PC-3 (cell line): ENCODE data around the gene CDK5. TPM values are rescaled to one million over a fixed set of nuclear protein-coding genes. Genes with fewer than 3 reads are reported as not detected.
"Not testable (repeated sequence)": the region's sequence is repeated elsewhere in the genome, so short reads cannot be mapped to it uniquely, and the experiment has no call there.

ENCODE experiments used
- ATAC-seq: fragments of 200-7000 bp; cut with Tn5 transposase; 2 replicates; pipeline ENCODE4 v1.9.1; 2020; ENCODE audit warnings: mild to moderate bottlenecking, moderate library complexity
- BruUV-seq: library from RNA; stranded (reverse); fragments of 400-500 nt; replicated peaks from 2 replicates; lab custom pipeline; 2021; lab: Mats Ljungman, UMichigan
- CTCF ChIA-PET: fragments of 300-600 bp; sonication (Branson Sonifier 250); formaldehyde crosslinking; loops from one replicate; lab custom pipeline; 2022; ENCODE audit warnings: antibody characterized with exemption; lab: Charles Lee
- POLR2A ChIA-PET: fragments of 300-600 bp; sonication (Branson Sonifier 250); formaldehyde crosslinking; loops from one replicate; lab custom pipeline; 2022; ENCODE audit warnings: antibody characterized with exemption; ENCODE audit not compliant: unreplicated experiment; lab: Charles Lee
- DNase-seq: peaks from one replicate; pipeline ENCODE4 v3.0.0-alpha.2; 2015
- H2AFZ ChIP-seq: fragments of 300-600 bp; sonication (generic); 2 replicates; pipeline ENCODE4 v1.6.0; 2016; ENCODE audit warnings: antibody characterized with exemption, low read length
- H3F3A ChIP-seq: fragments of 300-600 bp; sonication (generic); one replicate; pipeline ENCODE4 v1.6.0; 2017; ENCODE audit warnings: antibody characterized with exemption, low read length, control low read depth, mild to moderate bottlenecking; ENCODE audit not compliant: unreplicated experiment
- H3K27ac ChIP-seq: fragments of 300-600 bp; sonication (generic); 2 replicates; pipeline ENCODE4 v1.5.1; 2016; ENCODE audit warnings: mild to moderate bottlenecking, low read length
- H3K27me3 ChIP-seq: fragments of 300-600 bp; sonication (generic); 2 replicates; pipeline ENCODE4 v1.6.1; 2016; ENCODE audit warnings: low read length, mixed read lengths
- H3K36me3 ChIP-seq: fragments of 300-600 bp; sonication (generic); 2 replicates; pipeline ENCODE4 v1.6.1; 2016; ENCODE audit warnings: low read depth, mixed run types, low read length, mixed read lengths
- H3K4me1 ChIP-seq: fragments of 300-600 bp; sonication (generic); 2 replicates; pipeline ENCODE4 v1.5.1; 2016; ENCODE audit warnings: low read length; ENCODE audit not compliant: insufficient read depth
- H3K4me2 ChIP-seq: fragments of 300-600 bp; sonication (generic); 2 replicates; pipeline ENCODE4 v1.6.0; 2016; ENCODE audit warnings: low read length
- H3K4me3 ChIP-seq: fragments of 300-600 bp; sonication (generic); 2 replicates; pipeline ENCODE4 v1.5.1; 2016; ENCODE audit warnings: mild to moderate bottlenecking, low read length, mixed read lengths
- H3K79me2 ChIP-seq: fragments of 300-600 bp; sonication (generic); 2 replicates; pipeline ENCODE4 v1.6.1; 2017; ENCODE audit warnings: low read length, mixed read lengths
- H3K9ac ChIP-seq: fragments of 300-600 bp; sonication (generic); 2 replicates; pipeline ENCODE4 v1.6.0; 2016; ENCODE audit warnings: mild to moderate bottlenecking, low read length
- H3K9me2 ChIP-seq: fragments of 300-600 bp; sonication (generic); replicated peaks from 2 replicates; pipeline ENCODE4 v1.6.1; 2016; ENCODE audit warnings: mixed run types, low read length, mixed read lengths
- H3K9me3 ChIP-seq: fragments of 300-600 bp; sonication (generic); 2 replicates; pipeline ENCODE4 v1.6.1; 2016; ENCODE audit warnings: low read length, mixed read lengths
- H4K20me1 ChIP-seq: fragments of 300-600 bp; sonication (generic); 2 replicates; pipeline ENCODE4 v1.6.1; 2016; ENCODE audit warnings: low read length, mixed read lengths
- CTCF ChIP-seq: fragments of 300-600 bp; sonication (generic); conservative IDR thresholded peaks from 2 replicates; pipeline ENCODE4 v1.5.1; 2017; ENCODE audit warnings: antibody characterized with exemption, low read depth, mild to moderate bottlenecking, low read length
- EZH2 ChIP-seq: fragments of 300-600 bp; sonication (generic); IDR thresholded peaks from one replicate; pipeline ENCODE4 v1.6.1; 2017; ENCODE audit warnings: antibody characterized with exemption, mild to moderate bottlenecking, low read length; ENCODE audit not compliant: unreplicated experiment
- EZH2phosphoT487 ChIP-seq: fragments of 300-600 bp; sonication (generic); IDR thresholded peaks from 2 replicates; pipeline ENCODE4 v1.6.1; 2018; ENCODE audit warnings: mild to moderate bottlenecking, antibody characterized with exemption, low read length, borderline replicate concordance
- intact Hi-C: fragments of 100-400 bp; cut with micrococcal nuclease; formaldehyde crosslinking; loops from 2 replicates; pipeline ENCODE4 v1.9.0; 2023
- total RNA-seq: library from RNA; depleted of rRNA; stranded (reverse); fragments of >200 nt; gene quantifications from 2 replicates; pipeline ENCODE4 v1.2.3, GENCODE V29; 2014

The CDK5 gene
- total RNA-seq, 1 experiment from 2014 or later: 40.1 TPM

GRCh38 chr7:151013356-151013732, 44.4 kb downstream of the CDK5 start:
- Histone ChIP-seq H3K79me2 (no peaks in the 10 kb centered on the region), H3K4me2 (peak overlapping the region; percentile 81), H2AFZ (no peak overlapping the region), H3K36me3 (no peaks in the 10 kb centered on the region), H3K4me1 (peaks cover 8% of the 10 kb centered on the region; the same call in 1 of the 2 replicates), H3K9ac (no peak overlapping the region), H3K4me3 (no peak overlapping the region; the same call in 1 of the 2 replicates), H3K27ac (no peak overlapping the region), H3K27me3 (no peaks in the 10 kb centered on the region), H4K20me1 (no peaks in the 10 kb centered on the region), H3F3A (no peaks in the 10 kb centered on the region), H3K9me2 (no peaks in the 10 kb centered on the region), H3K9me3 (no peaks in the 10 kb centered on the region)
- intact Hi-C loops: no loop called here
- TF ChIP-seq EZH2phosphoT487: no peak
- TF ChIP-seq EZH2: no peak
- no peak for TF ChIP-seq CTCF
- ChIA-PET POLR2A (interaction anchor here (0.6 kb wide), 1 partner anchor 67 kb away, joined by 5 read pairs; the partner anchor contains the start of gene FASTK), CTCF (interaction anchor here (0.7 to 1.2 kb wide), 4 partner anchors 11 to 81 kb away, joined by 3 to 11 read pairs (median 7); partner anchors contain the start of gene ATG9B)
- DNase-seq (no peak), ATAC-seq (peak; percentile 8)
- no TSS peak for BruUV-seq

GRCh38 chr7:151012911-151013347, 44.8 kb downstream of the CDK5 start:
- peak overlapping the region; percentile 81; the same call in 1 of the 2 replicates for H3K4me2 ChIP-seq
- no TSS peak for BruUV-seq
- POLR2A ChIA-PET: no interaction called here
- H4K20me1 ChIP-seq: no peaks in the 10 kb centered on the region
- no peak overlapping the region for H3K4me3 ChIP-seq
- H3K9ac ChIP-seq: no peak overlapping the region
- CTCF ChIA-PET: no interaction called here
- ATAC-seq: peak; percentile 49
- no peaks in the 10 kb centered on the region for H3K79me2 ChIP-seq
- H3K4me1 ChIP-seq: peaks cover 5% of the 10 kb centered on the region; the same call in 1 of the 2 replicates
- intact Hi-C loops: no loop called here
- H3F3A ChIP-seq: no peaks in the 10 kb centered on the region
- H3K36me3 ChIP-seq: no peaks in the 10 kb centered on the region
- no peaks in the 10 kb centered on the region for H3K9me2 ChIP-seq
- no peak overlapping the region for H2AFZ ChIP-seq
- no peaks in the 10 kb centered on the region for H3K9me3 ChIP-seq
- TF ChIP-seq CTCF (peak; percentile 63), EZH2phosphoT487 (no peak), EZH2 (no peak)
- peak; percentile 35 for DNase-seq
- no peaks in the 10 kb centered on the region for H3K27me3 ChIP-seq
- no peak overlapping the region for H3K27ac ChIP-seq

GRCh38 chr7:151012031-151012692, 45.5 kb downstream of the CDK5 start:
- Histone ChIP-seq H3K27ac (no peak overlapping the region), H3K4me2 (no peak overlapping the region), H3K36me3 (no peaks in the 10 kb centered on the region), H3K79me2 (no peaks in the 10 kb centered on the region), H3K27me3 (no peaks in the 10 kb centered on the region), H3K4me3 (no peak overlapping the region), H3F3A (no peaks in the 10 kb centered on the region), H3K9me3 (no peaks in the 10 kb centered on the region), H3K9ac (no peak overlapping the region), H3K4me1 (0 out of 2 replicates have a peak, but pooled peaks cover 3% of the 10 kb centered on the region), H4K20me1 (no peaks in the 10 kb centered on the region), H3K9me2 (no peaks in the 10 kb centered on the region), H2AFZ (no peak overlapping the region)
- ChIA-PET POLR2A (no interaction called here), CTCF (no interaction called here)
- intact Hi-C loops: no loop called here
- ATAC-seq (no peak), DNase-seq (no peak)
- TSS peak; percentile 18 for BruUV-seq
- TF ChIP-seq EZH2 (no peak), EZH2phosphoT487 (no peak), CTCF (no peak)

GRCh38 chr7:151011616-151012015, 46.1 kb downstream of the CDK5 start:
- H3K9me3 ChIP-seq, H3K4me1 ChIP-seq, H3K27ac ChIP-seq, POLR2A ChIA-PET, H4K20me1 ChIP-seq, H3K4me2 ChIP-seq, ATAC-seq, H3K27me3 ChIP-seq, H3K9ac ChIP-seq, H2AFZ ChIP-seq, BruUV-seq, DNase-seq, H3K79me2 ChIP-seq, H3K36me3 ChIP-seq, intact Hi-C loops, H3K4me3 ChIP-seq, H3K9me2 ChIP-seq, H3F3A ChIP-seq: not testable (repeated sequence)
- CTCF ChIA-PET: interaction anchor here (0.6 kb wide), 1 partner anchor 16 kb away, joined by 3 read pairs; the partner anchor contains the start of gene ABCB8
